ENCODE data around the gene CYB561A3. TPM values are rescaled to one million over a fixed set of nuclear protein-coding genes. Genes with fewer than 3 reads are reported as not detected.
A peak's percentile ranks its signal among the peaks of the same experiment; 100 is the strongest.

The CYB561A3 gene
- total RNA-seq, 3 donors from 2014 or later, result 28.8 to 35.2 (median 33.3) TPM

DNA sequence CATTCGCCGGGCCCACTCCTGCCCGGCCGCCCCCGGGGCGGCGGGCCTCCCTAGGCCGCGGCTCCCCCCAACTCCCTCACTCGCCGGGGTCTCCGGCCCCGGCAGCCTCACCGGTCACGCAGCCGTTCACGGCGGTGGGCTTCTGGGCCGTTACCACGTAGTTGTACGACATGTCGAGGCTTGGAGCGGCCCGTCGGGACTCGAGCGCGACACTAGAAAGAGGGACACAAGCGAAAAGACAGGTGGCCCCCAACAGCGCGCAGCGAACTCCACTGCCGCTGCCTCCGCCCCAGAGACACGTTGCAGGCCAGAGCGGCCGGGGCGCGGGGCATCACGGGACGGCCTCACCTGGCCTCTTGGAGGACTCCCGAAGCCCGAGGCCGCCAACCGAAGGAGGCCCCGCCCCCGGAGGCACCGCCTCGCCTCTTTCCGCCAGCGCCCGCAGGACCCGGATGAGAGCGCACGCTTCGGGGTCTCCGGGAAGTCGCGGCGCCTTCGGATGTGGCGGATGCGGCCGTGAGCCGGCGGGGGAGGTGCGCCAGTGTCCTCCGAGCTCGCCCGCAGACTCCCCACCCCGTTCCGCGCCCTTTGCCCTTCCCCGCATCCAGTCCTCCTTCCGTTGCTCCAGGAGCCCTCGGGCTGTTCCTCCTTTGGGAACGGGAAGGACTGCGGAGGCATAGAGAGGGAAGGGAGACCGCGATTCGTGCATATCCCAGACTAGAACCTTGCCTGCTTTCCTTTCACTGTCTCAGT is 28.7 kb downstream of the CYB561A3 start, which contains the start of the genes DDB1 and TKFC:
Gene DDB1 (minus strand): TSS at position 309 of the 753 bp plus-strand sequence. CDS start 137 bp downstream, at position 172.
Gene TKFC (plus strand): TSS at position 432 of the 753 bp plus-strand sequence. CDS start 1,501 bp downstream, outside the sequence.
- H3K4me3 Mint-ChIP-seq, result peak within 1 kb of the TSS; percentile 92
- H3K27me3 Mint-ChIP-seq (ENCODE audit: low read depth), result no peaks in the 10 kb centered on the region

DNA sequence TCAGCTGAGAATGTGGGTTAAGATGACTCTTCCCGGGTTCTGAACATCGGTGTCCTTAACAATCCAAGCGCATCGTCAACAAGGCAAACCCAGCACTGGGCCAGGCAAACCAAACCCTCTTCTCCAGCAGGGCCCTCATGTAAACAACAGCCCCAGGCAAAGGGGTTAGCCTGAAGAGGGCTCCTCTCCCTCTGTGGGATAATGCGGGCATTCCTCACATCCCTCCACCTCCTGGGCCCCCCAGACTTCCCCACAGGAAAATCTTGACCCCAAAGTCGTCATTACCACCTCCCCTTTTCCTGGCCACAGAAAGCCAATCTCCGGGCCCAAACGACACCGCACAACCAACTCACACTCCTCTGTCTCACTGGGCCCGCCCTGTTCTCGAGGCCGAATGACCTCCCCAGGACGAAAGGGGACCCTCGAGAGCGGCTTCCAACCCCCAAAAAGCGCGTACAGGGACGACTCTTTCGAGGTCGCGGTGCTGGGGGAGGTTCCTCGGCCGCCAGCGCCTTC is 29.3 kb downstream of the CYB561A3 start:
- H3K27me3 Mint-ChIP-seq (ENCODE audit: low read depth), result no peaks in the 10 kb centered on the region
- peaks cover 54% of the 10 kb centered on the region for H3K4me1 Mint-ChIP-seq (ENCODE audit: low read depth)
- DNase-seq, result no peak
- H3K36me3 Mint-ChIP-seq (ENCODE audit: insufficient read depth), result peaks cover 20% of the 10 kb centered on the region
- peak overlapping the region; percentile 92 for H3K4me3 Mint-ChIP-seq
- ATAC-seq, result no peak
- H3K9me3 Mint-ChIP-seq, result no peaks in the 10 kb centered on the region

More for the DNA sequence above, 28.7 kb downstream of the CYB561A3 start, which contains the start of the genes DDB1 and TKFC:
- Mint-ChIP-seq H3K4me1 (ENCODE audit: low read depth) (peaks cover 52% of the 10 kb centered on the region), H3K36me3 (ENCODE audit: insufficient read depth) (peaks cover 17% of the 10 kb centered on the region), H3K9me3 (no peaks in the 10 kb centered on the region)
- peak; percentile 97 for DNase-seq
- peak; percentile 95 for ATAC-seq

- Mint-ChIP-seq H3K4me1 (ENCODE audit: low read depth) (peaks cover 52% of the 10 kb centered on the region), H3K27me3 (ENCODE audit: low read depth) (no peaks in the 10 kb centered on the region), H3K9me3 (no peaks in the 10 kb centered on the region), H3K4me3 (peak overlapping the region; percentile 92), H3K36me3 (ENCODE audit: insufficient read depth) (peaks cover 20% of the 10 kb centered on the region)
- no peak for DNase-seq
- ATAC-seq, result no peak
Measured at GRCh38 chr11:61331651-61332050, 30.0 kb downstream of the CYB561A3 start.

GRCh38 chr11:61329871-61330270 is 31.8 kb downstream of the CYB561A3 start:
- peaks cover 45% of the 10 kb centered on the region for H3K4me1 Mint-ChIP-seq (ENCODE audit: low read depth)
- peaks cover 35% of the 10 kb centered on the region for H3K36me3 Mint-ChIP-seq (ENCODE audit: insufficient read depth)
- DNase-seq (no peak), ATAC-seq (no peak)
- H3K9me3 Mint-ChIP-seq, result no peaks in the 10 kb centered on the region
- no peaks in the 10 kb centered on the region for H3K27me3 Mint-ChIP-seq (ENCODE audit: low read depth)
- peak overlapping the region; percentile 17 for H3K4me3 Mint-ChIP-seq

GRCh38 chr11:61328351-61328750 is 33.3 kb downstream of the CYB561A3 start:
- peaks cover 35% of the 10 kb centered on the region for H3K4me1 Mint-ChIP-seq (ENCODE audit: low read depth)
- ATAC-seq, result no peak
- peaks cover 45% of the 10 kb centered on the region for H3K36me3 Mint-ChIP-seq (ENCODE audit: insufficient read depth)
- H3K4me3 Mint-ChIP-seq, result no peak overlapping the region
- DNase-seq, result no peak
- no peaks in the 10 kb centered on the region for H3K27me3 Mint-ChIP-seq (ENCODE audit: low read depth)
- H3K9me3 Mint-ChIP-seq, result no peaks in the 10 kb centered on the region

- H3K4me1 Mint-ChIP-seq (ENCODE audit: low read depth), result peaks cover 34% of the 10 kb centered on the region
- no peaks in the 10 kb centered on the region for H3K9me3 Mint-ChIP-seq
- no peak overlapping the region for H3K4me3 Mint-ChIP-seq
- DNase-seq, result no peak
- H3K27me3 Mint-ChIP-seq (ENCODE audit: low read depth), result no peaks in the 10 kb centered on the region
- ATAC-seq, result no peak
- H3K36me3 Mint-ChIP-seq (ENCODE audit: insufficient read depth), result peaks cover 49% of the 10 kb centered on the region
Measured at GRCh38 chr11:61327669-61328071, 34.0 kb downstream of the CYB561A3 start.

- H3K4me3 Mint-ChIP-seq, result no peak overlapping the region
- peaks cover 16% of the 10 kb centered on the region for H3K4me1 Mint-ChIP-seq (ENCODE audit: low read depth)
- no peak for ATAC-seq
- H3K36me3 Mint-ChIP-seq (ENCODE audit: insufficient read depth), result peaks cover 59% of the 10 kb centered on the region
- H3K27me3 Mint-ChIP-seq (ENCODE audit: low read depth), result no peaks in the 10 kb centered on the region
- H3K9me3 Mint-ChIP-seq, result no peaks in the 10 kb centered on the region
- DNase-seq, result no peak
Measured at GRCh38 chr11:61325649-61326414, 35.9 kb downstream of the CYB561A3 start.

GRCh38 chr11:61315260-61315659 is 46.4 kb downstream of the CYB561A3 start:
- no peaks in the 10 kb centered on the region for H3K9me3 Mint-ChIP-seq
- no peak overlapping the region for H3K4me3 Mint-ChIP-seq
- H3K27me3 Mint-ChIP-seq (ENCODE audit: low read depth), result no peaks in the 10 kb centered on the region
- no peak for DNase-seq
- H3K36me3 Mint-ChIP-seq (ENCODE audit: insufficient read depth), result peaks cover 38% of the 10 kb centered on the region
- no peaks in the 10 kb centered on the region for H3K4me1 Mint-ChIP-seq (ENCODE audit: low read depth)
- ATAC-seq, result no peak

DNA sequence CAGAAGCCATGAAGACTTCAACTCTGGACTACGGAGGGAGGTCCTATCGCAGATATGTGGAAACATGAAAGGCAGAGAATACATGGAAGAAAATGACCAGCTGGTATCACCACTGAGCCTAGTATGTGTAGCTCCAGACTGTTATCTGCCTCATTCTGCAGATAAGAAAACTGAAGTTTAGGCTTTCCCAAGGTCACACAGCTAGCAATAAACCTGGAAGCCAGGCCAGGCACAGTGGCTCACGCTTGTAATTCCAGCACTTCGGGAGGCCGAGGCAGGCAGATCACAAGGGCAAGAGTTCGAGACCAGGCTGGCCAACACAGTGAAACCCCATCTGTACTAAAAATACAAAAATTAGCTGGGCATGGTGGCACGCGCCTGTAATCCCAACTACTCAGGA is 50.9 kb downstream of the CYB561A3 start:
- no peaks in the 10 kb centered on the region for H3K27me3 Mint-ChIP-seq (ENCODE audit: low read depth)

GRCh38 chr11:61309739-61310138 is 51.9 kb downstream of the CYB561A3 start:
- no peaks in the 10 kb centered on the region for H3K4me1 Mint-ChIP-seq (ENCODE audit: low read depth)
- peaks cover 33% of the 10 kb centered on the region for H3K36me3 Mint-ChIP-seq (ENCODE audit: insufficient read depth)
- H3K4me3 Mint-ChIP-seq, result no peak overlapping the region
- DNase-seq (no peak), ATAC-seq (peak; percentile 58 to 75)
- H3K9me3 Mint-ChIP-seq, result no peaks in the 10 kb centered on the region
- H3K27me3 Mint-ChIP-seq (ENCODE audit: low read depth), result no peaks in the 10 kb centered on the region

More for the DNA sequence above, 50.9 kb downstream of the CYB561A3 start:
- DNase-seq (no peak), ATAC-seq (no peak)
- peaks cover 32% of the 10 kb centered on the region for H3K36me3 Mint-ChIP-seq (ENCODE audit: insufficient read depth)
- no peak overlapping the region for H3K4me3 Mint-ChIP-seq
- no peaks in the 10 kb centered on the region for H3K9me3 Mint-ChIP-seq
- H3K4me1 Mint-ChIP-seq (ENCODE audit: low read depth), result no peaks in the 10 kb centered on the region

- H3K9me3 Mint-ChIP-seq, result no peaks in the 10 kb centered on the region
- peaks cover 33% of the 10 kb centered on the region for H3K36me3 Mint-ChIP-seq (ENCODE audit: insufficient read depth)
- DNase-seq, result no peak
- no peak overlapping the region for H3K4me3 Mint-ChIP-seq
- H3K27me3 Mint-ChIP-seq (ENCODE audit: low read depth), result no peaks in the 10 kb centered on the region
- ATAC-seq, result peak in 1 of 2 donors; percentile 3
- no peaks in the 10 kb centered on the region for H3K4me1 Mint-ChIP-seq (ENCODE audit: low read depth)
Measured at GRCh38 chr11:61309141-61309540, 52.5 kb downstream of the CYB561A3 start.

DNA sequence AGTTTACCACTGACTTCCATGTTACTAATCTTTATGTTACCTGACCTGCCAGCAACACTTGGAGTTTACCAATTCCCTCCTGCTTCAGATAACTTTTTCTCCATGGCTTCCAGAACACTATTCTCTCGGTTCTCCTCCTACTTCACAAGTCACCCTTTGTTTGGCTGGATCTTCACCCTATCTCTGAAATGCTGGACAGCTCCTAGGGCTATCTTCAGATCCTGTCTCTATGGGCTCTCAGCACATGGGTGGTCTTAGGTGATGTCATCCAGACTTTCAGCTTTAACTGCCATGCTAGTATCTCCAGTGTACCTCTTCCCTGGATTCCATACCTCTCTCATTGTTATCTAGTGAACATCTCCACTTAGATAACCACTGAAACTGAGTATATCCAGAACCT is 54.3 kb downstream of the CYB561A3 start:
- no peak for DNase-seq
- Mint-ChIP-seq H3K4me3 (no peak overlapping the region), H3K36me3 (ENCODE audit: insufficient read depth) (peaks cover 33% of the 10 kb centered on the region), H3K27me3 (ENCODE audit: low read depth) (no peaks in the 10 kb centered on the region), H3K9me3 (no peaks in the 10 kb centered on the region), H3K4me1 (ENCODE audit: low read depth) (no peaks in the 10 kb centered on the region)
- no peak for ATAC-seq

DNA sequence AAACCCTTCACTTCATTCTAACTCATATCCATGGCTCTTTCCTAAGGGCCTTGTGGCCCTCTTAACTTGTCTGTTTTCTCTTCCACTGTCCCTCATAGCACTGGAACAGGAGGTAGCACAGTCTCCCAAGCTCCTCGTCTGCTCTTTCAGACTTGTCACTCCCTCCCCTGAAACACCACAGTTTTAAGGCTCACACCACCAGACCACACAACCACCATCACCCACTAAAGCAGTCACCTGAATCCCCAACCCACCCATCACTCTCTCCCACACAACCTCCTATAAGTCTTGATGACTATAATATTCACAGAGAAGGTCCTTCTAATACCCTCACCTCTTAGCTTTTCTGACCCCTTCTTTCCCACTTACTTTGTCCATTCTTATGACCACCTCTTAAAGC is 55.5 kb downstream of the CYB561A3 start:
- Mint-ChIP-seq H3K4me3 (no peak overlapping the region), H3K27me3 (ENCODE audit: low read depth) (no peaks in the 10 kb centered on the region), H3K36me3 (ENCODE audit: insufficient read depth) (peaks cover 36% of the 10 kb centered on the region), H3K9me3 (no peaks in the 10 kb centered on the region), H3K4me1 (ENCODE audit: low read depth) (peaks cover 2% of the 10 kb centered on the region)
- DNase-seq, result no peak
- peak in 1 of 2 donors; percentile 27 for ATAC-seq

GRCh38 chr11:61305417-61305816 is 56.3 kb downstream of the CYB561A3 start:
- no peaks in the 10 kb centered on the region for H3K27me3 Mint-ChIP-seq (ENCODE audit: low read depth)
- no peak overlapping the region for H3K4me3 Mint-ChIP-seq
- no peaks in the 10 kb centered on the region for H3K9me3 Mint-ChIP-seq
- ATAC-seq (no peak), DNase-seq (no peak)
- H3K4me1 Mint-ChIP-seq (ENCODE audit: low read depth), result peaks cover 2% of the 10 kb centered on the region
- peaks cover 40% of the 10 kb centered on the region for H3K36me3 Mint-ChIP-seq (ENCODE audit: insufficient read depth)
